CD4-positive, alpha-beta memory T cell (primary cell): ENCODE measurements around the gene GRHL1. TPM values are rescaled to one million over a fixed set of nuclear protein-coding genes. Genes with fewer than 3 reads are reported as not detected.

ENCODE experiments used
- CTCF ChIA-PET: fragments of 350-600 bp; sonication (Branson Sonifier 250); formaldehyde crosslinking; loops from one replicate; lab custom pipeline; 2021; ENCODE audit warnings: inconsistent platforms; ENCODE audit not compliant: partially characterized antibody; lab: Charles Lee
- POLR2A ChIA-PET: fragments of 350-600 bp; sonication (Branson Sonifier 250); formaldehyde crosslinking; loops from one replicate; lab custom pipeline; 2021; ENCODE audit not compliant: partially characterized antibody; lab: Charles Lee
- DNase-seq, 5 donors: peaks; one replicate each; pipeline versions ENCODE4 v3.0.0 to v3.0.0-alpha.2; 2020 to 2022; ENCODE audit warnings: mixed read lengths in 1 of 5
- H3K27ac ChIP-seq: one replicate; pipeline ENCODE4 v1.7.0; 2013; ENCODE audit warnings: low read depth, low read length
- H3K27me3 ChIP-seq: 2 replicates; pipeline ENCODE4 v1.7.0; 2013; ENCODE audit warnings: mild to moderate bottlenecking, low read length, moderate library complexity; ENCODE audit not compliant: insufficient read depth
- H3K36me3 ChIP-seq: 2 replicates; pipeline ENCODE4 v1.7.0; 2013; ENCODE audit warnings: mild to moderate bottlenecking, low read length, moderate library complexity; ENCODE audit not compliant: insufficient read depth
- H3K4me1 ChIP-seq: 2 replicates; pipeline ENCODE4 v1.7.0; 2013; ENCODE audit warnings: mild to moderate bottlenecking, low read length, moderate library complexity; ENCODE audit not compliant: insufficient read depth
- H3K4me3 ChIP-seq, 2 donors: one replicate each; pipeline ENCODE4 v1.7.0; 2013; ENCODE audit warnings: low read length in 2 of 2, mild to moderate bottlenecking in 1 of 2
- H3K9me3 ChIP-seq, 2 donors: one replicate each; pipeline ENCODE4 v1.7.0; 2013; ENCODE audit warnings: low read length in 2 of 2, control low read depth in 1 of 2; ENCODE audit not compliant: control insufficient read depth in 1 of 2
- H3K27ac Mint-ChIP-seq, 7 donors: one replicate each; pipeline ENCODE4 v1.8.0; 2020 to 2021; ENCODE audit warnings: mixed read lengths in 7 of 7, mild to moderate bottlenecking in 6 of 7, inconsistent platforms in 3 of 7, moderate library complexity in 3 of 7
- H3K27me3 Mint-ChIP-seq, 2 donors: one replicate each; pipeline ENCODE4 v1.8.0; 2020 to 2021; ENCODE audit warnings: mixed read lengths in 2 of 2
- H3K36me3 Mint-ChIP-seq, 2 donors: one replicate each; pipeline ENCODE4 v1.8.0; 2020 to 2021; ENCODE audit warnings: mixed read lengths in 2 of 2, inconsistent platforms in 1 of 2, mild to moderate bottlenecking in 1 of 2
- H3K4me1 Mint-ChIP-seq, 4 donors: one replicate each; pipeline ENCODE4 v1.8.0; 2020 to 2021; ENCODE audit warnings: mixed read lengths in 4 of 4, mild to moderate bottlenecking in 1 of 4
- H3K4me3 Mint-ChIP-seq, 8 donors: one replicate each; pipeline ENCODE4 v1.8.0; 2020 to 2021; ENCODE audit warnings: mixed read lengths in 8 of 8, mild to moderate bottlenecking in 7 of 8, moderate library complexity in 6 of 8, inconsistent platforms in 3 of 8
- H3K9me3 Mint-ChIP-seq, 8 donors: one replicate each; pipeline ENCODE4 v1.8.0; 2020 to 2021; ENCODE audit warnings: mixed read lengths in 8 of 8, mild to moderate bottlenecking in 5 of 8, inconsistent platforms in 3 of 8, moderate library complexity in 1 of 8
- intact Hi-C: fragments of 100-400 bp; cut with micrococcal nuclease; formaldehyde crosslinking; loops from one replicate; pipeline ENCODE4 v1.15.1; 2023
- polyA plus RNA-seq, 2 donors: library from polyadenylated mRNA; unstranded; fragments of 300-500 nt; fragmentation: Illumina TruSeq; gene quantifications; one replicate each; pipeline ENCODE4 v1.2.3, GENCODE V29; 2021
- total RNA-seq, 2 experiments: library from RNA; stranded (reverse); gene quantifications; one replicate each; pipeline ENCODE4 v1.2.3, GENCODE V29; 2021

Gene GRHL1
- total and polyA plus RNA-seq, 4 experiments from 2014 or later: 0.14 to 0.49 (median 0.33) TPM

DNA sequence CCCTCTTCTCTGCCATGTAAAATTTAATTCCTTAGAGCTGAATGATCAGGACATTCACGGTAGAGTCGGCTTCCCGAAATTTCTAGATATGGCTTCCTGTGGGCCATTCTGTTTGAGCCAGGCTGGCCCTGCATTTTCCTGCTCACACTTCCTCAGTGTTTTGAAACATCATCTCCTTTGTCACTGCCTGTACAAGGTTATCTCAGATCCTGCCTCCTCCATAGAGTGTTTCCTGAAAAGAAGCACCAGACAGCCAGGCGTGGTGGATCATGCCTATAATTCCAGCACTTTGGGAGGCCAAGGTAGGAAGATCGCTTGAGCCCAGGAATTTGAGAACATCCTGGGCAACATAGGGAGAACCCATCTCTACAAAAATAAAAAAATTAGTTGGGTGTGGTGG is 43.6 kb downstream of the GRHL1 start:
- no peak overlapping the region for H3K27ac ChIP-seq
- no peaks in the 10 kb centered on the region for H3K9me3 ChIP-seq
- intact Hi-C loops: no loop called here
- Mint-ChIP-seq H3K36me3 (no peaks in the 10 kb centered on the region), H3K4me3 (no peak overlapping the region), H3K9me3 (no peaks in the 10 kb centered on the region), H3K27me3 (peaks cover 0 to 2% of the 10 kb centered on the region in 2 donors), H3K27ac (peak overlapping the region in 2 of 7 donors; percentile 7 to 47), H3K4me1 (peaks cover 0 to 11% (median 3%) of the 10 kb centered on the region in 4 donors)
- no peaks in the 10 kb centered on the region for H3K36me3 ChIP-seq
- CTCF ChIA-PET: interaction anchor here (5.2 kb wide), 1 partner anchor 10 kb away, joined by 42 read pairs; no protein-coding TSS in a partner anchor
- no peak overlapping the region for H3K4me3 ChIP-seq
- no peaks in the 10 kb centered on the region for H3K4me1 ChIP-seq
- no peak for DNase-seq
- POLR2A ChIA-PET: no interaction called here
- no peaks in the 10 kb centered on the region for H3K27me3 ChIP-seq

DNA sequence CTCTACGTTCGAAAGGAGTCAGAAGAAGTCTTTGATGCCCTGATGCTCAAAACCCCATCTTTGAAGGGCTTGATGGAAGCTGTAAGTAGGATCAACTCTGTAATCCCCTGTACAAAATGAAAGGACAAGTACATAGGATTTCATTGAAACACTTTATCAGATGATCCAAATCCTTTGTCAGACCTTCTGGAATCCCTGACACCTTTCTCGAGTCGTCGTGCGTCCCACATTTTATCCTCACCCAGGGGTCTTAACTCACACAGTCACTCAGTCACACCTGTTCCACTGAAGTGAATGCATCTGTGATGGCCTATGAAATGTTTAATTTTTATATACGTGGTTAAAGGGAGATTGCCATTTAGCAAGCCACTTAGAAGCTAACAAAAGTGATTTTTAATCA is 44.8 kb downstream of the GRHL1 start:
- H3K27ac Mint-ChIP-seq: no peak overlapping the region

DNA sequence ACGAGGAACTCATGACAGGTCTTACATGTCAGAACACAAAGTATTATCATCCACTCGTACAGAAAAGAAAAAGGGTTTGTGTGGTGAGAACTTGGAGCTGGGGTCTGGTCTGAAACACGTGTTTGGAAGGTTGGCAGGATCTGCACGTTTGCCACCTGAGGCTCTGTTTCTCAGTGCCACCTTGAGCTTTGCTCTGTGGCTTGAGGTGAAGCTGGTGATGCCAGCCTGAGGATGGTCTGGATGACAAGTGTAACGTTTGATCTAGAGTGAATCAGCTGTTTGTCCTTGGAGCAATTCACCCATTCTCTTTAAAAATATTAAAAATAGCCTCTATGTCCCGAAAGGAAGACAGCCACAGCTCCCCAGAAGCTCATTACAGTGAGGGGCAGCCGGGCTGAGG is 46.4 kb downstream of the GRHL1 start:
- no peak overlapping the region for H3K4me3 ChIP-seq
- POLR2A ChIA-PET: interaction anchor here (0.6 kb wide), 1 partner anchor 1106 kb away, joined by 3 read pairs; no protein-coding TSS in a partner anchor
- no peaks in the 10 kb centered on the region for H3K27me3 ChIP-seq
- H3K27me3 Mint-ChIP-seq: peaks cover 0 to 2% of the 10 kb centered on the region in 2 donors
- CTCF ChIA-PET: interaction anchor here (0.7 to 1.0 kb wide), 2 partner anchors 14 to 810 kb away, joined by 3 read pairs; no protein-coding TSS in a partner anchor
- DNase-seq: no peak
- H3K27ac Mint-ChIP-seq: no peak overlapping the region
- no peaks in the 10 kb centered on the region for H3K9me3 ChIP-seq
- no peaks in the 10 kb centered on the region for H3K36me3 Mint-ChIP-seq
- intact Hi-C loops: no loop called here
- no peaks in the 10 kb centered on the region for H3K9me3 Mint-ChIP-seq
- peaks cover 0 to 11% (median 5%) of the 10 kb centered on the region in 4 donors for H3K4me1 Mint-ChIP-seq
- no peaks in the 10 kb centered on the region for H3K4me1 ChIP-seq
- H3K27ac ChIP-seq: no peak overlapping the region
- H3K4me3 Mint-ChIP-seq: no peak overlapping the region
- H3K36me3 ChIP-seq: no peaks in the 10 kb centered on the region

More for the DNA sequence above, 44.8 kb downstream of the GRHL1 start:
- Histone ChIP-seq H3K4me1 (no peaks in the 10 kb centered on the region), H3K4me3 (no peak overlapping the region), H3K36me3 (no peaks in the 10 kb centered on the region), H3K9me3 (no peaks in the 10 kb centered on the region), H3K27me3 (no peaks in the 10 kb centered on the region), H3K27ac (no peak overlapping the region)
- Mint-ChIP-seq H3K27me3 (peaks cover 0 to 2% of the 10 kb centered on the region in 2 donors), H3K4me1 (peaks cover 0 to 11% (median 3%) of the 10 kb centered on the region in 4 donors), H3K36me3 (no peaks in the 10 kb centered on the region), H3K4me3 (no peak overlapping the region), H3K9me3 (no peaks in the 10 kb centered on the region)
- POLR2A ChIA-PET: no interaction called here
- CTCF ChIA-PET: interaction anchor here (1.0 to 5.2 kb wide), 2 partner anchors 11 to 51 kb away, joined by 3 to 42 read pairs; no protein-coding TSS in a partner anchor
- no peak for DNase-seq
- intact Hi-C loops: no loop called here

DNA sequence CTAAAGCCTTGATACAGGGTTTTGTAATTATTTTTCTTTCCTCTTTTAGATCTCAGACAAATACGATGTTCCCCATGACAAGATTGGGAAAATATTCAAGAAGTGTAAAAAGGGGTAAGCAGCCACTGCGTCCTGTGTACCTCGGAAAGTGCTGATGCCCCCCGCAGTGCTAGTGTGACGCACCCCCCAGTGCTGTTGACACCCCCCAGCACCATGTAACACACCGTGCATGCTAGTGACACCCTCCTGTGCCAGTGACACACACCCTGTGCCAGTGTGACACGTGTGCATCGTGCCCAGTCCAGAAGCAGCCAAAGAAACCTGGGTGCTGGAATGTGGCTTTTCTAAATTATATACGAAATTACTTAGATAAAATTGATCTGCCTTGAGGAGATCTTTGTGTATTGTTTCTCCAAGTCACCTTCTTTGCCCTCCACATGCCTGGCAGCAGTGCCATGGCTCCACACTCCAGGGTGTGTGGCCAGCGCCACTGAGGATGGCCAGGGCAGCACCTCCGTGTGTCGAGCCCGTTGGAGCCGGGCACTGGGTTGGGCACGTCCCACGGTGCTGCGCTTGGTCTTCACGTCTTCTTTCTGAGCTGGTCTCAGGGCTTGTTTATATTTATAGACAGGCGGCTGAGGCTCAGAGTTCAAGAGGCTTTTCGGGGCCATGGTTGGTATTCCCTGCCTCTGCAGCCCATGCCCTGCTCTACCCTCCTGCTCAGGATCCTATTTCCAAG is 47.6 kb downstream of the GRHL1 start:
- no peaks in the 10 kb centered on the region for H3K4me1 ChIP-seq
- Mint-ChIP-seq H3K4me3 (no peak overlapping the region), H3K27me3 (peaks cover 0 to 2% of the 10 kb centered on the region in 2 donors), H3K9me3 (no peaks in the 10 kb centered on the region), H3K4me1 (peaks cover 0 to 6% (median 3%) of the 10 kb centered on the region in 4 donors), H3K27ac (peak overlapping the region in 1 of 7 donors; percentile 35), H3K36me3 (no peaks in the 10 kb centered on the region)
- no peaks in the 10 kb centered on the region for H3K36me3 ChIP-seq
- no peak for DNase-seq
- ChIA-PET POLR2A (no interaction called here), CTCF (interaction anchor here (0.7 to 2.3 kb wide), 2 partner anchors 14 to 48 kb away, joined by 3 to 14 read pairs; no protein-coding TSS in a partner anchor)
- H3K4me3 ChIP-seq: no peak overlapping the region
- no peaks in the 10 kb centered on the region for H3K9me3 ChIP-seq
- no peaks in the 10 kb centered on the region for H3K27me3 ChIP-seq
- intact Hi-C loops: no loop called here
- no peak overlapping the region for H3K27ac ChIP-seq

DNA sequence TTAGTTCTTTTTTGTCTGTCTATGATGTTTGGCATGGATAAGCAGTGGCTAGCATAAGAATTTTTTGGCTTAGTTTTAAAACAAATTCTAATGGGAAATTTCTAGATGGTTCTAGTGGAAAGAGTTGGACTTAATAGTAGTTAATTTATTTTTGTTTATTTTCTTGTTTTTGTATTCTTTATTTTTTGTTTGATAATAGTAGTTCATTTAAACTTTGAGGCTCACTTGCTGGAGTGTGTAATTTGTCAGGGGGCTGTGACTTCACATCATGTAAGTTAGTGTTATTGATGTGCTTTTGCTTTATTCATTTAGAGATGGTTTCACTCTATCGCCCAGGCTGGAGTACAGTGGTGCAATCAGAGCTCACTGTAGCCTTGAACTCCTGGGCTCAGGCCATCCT is 48.2 kb downstream of the GRHL1 start:
- H3K27ac Mint-ChIP-seq: no peak overlapping the region
- no peak overlapping the region for H3K27ac ChIP-seq
- H3K27me3 ChIP-seq: no peaks in the 10 kb centered on the region
- H3K36me3 Mint-ChIP-seq: no peaks in the 10 kb centered on the region
- H3K9me3 Mint-ChIP-seq: peaks cover 0 to 1% (median 0%) of the 10 kb centered on the region in 8 donors
- H3K36me3 ChIP-seq: no peaks in the 10 kb centered on the region
- H3K27me3 Mint-ChIP-seq: peaks cover 0 to 2% of the 10 kb centered on the region in 2 donors
- H3K9me3 ChIP-seq: no peaks in the 10 kb centered on the region
- H3K4me3 Mint-ChIP-seq: no peak overlapping the region
- ChIA-PET CTCF (interaction anchor here (0.7 to 2.3 kb wide), 2 partner anchors 14 to 47 kb away, joined by 3 to 14 read pairs; no protein-coding TSS in a partner anchor), POLR2A (no interaction called here)
- DNase-seq: no peak
- H3K4me3 ChIP-seq: no peak overlapping the region
- no peaks in the 10 kb centered on the region for H3K4me1 ChIP-seq
- H3K4me1 Mint-ChIP-seq: peaks cover 0 to 2% (median 2%) of the 10 kb centered on the region in 4 donors
- intact Hi-C loops: no loop called here

DNA sequence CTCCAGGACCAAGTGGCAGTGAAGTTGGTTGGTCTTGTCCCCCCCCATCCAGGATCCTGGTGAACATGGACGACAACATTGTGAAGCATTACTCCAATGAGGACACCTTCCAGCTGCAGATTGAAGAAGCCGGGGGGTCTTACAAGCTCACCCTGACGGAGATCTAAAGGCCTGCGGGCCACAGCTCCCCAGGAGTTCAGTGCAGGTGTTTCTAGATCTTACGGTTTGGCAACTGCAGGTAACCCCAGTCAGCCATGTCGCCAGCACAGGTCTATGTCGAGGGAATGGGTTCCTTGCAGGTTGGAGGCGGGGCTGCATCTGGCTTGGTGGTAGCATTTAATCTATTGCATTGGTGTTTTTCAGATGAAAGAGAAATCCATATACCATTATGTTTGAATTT is 49.0 kb downstream of the GRHL1 start:
- Mint-ChIP-seq H3K4me1 (peaks cover 0 to 2% (median under 1%) of the 10 kb centered on the region in 4 donors), H3K9me3 (peaks cover 0 to 2% (median 0%) of the 10 kb centered on the region in 8 donors), H3K27ac (no peak overlapping the region), H3K4me3 (no peak overlapping the region), H3K27me3 (peaks cover 0 to 2% of the 10 kb centered on the region in 2 donors), H3K36me3 (no peaks in the 10 kb centered on the region)
- ChIA-PET CTCF (interaction anchor here (1.0 to 2.3 kb wide), 2 partner anchors 15 to 72 kb away, joined by 3 to 14 read pairs; no protein-coding TSS in a partner anchor), POLR2A (no interaction called here)
- Histone ChIP-seq H3K9me3 (no peaks in the 10 kb centered on the region), H3K4me1 (no peaks in the 10 kb centered on the region), H3K36me3 (no peaks in the 10 kb centered on the region), H3K27ac (no peak overlapping the region), H3K27me3 (no peaks in the 10 kb centered on the region), H3K4me3 (no peak overlapping the region)
- DNase-seq: no peak
- intact Hi-C loops: no loop called here

DNA sequence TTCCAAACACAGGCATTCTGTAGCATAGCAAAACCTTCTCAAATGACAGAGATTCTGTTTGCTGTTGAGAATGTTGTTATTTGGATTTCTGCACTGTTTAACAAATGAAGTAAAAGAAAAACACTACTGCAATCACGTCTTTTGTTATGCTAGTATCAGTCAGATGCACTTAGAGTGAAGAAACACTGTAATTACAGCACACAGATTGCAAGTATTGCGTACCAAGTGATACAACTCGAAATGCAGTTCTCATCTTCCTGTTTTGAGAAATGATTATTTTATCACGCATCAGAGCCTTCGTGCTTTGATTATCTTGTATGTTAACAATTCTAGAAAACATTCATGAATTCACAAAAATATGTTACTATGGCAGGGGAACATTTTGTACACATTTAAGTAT is 50.1 kb downstream of the GRHL1 start:
- Histone ChIP-seq H3K9me3 (no peaks in the 10 kb centered on the region), H3K27ac (no peak overlapping the region), H3K4me1 (no peaks in the 10 kb centered on the region), H3K27me3 (no peaks in the 10 kb centered on the region), H3K4me3 (no peak overlapping the region), H3K36me3 (no peaks in the 10 kb centered on the region)
- intact Hi-C loops: no loop called here
- no peaks in the 10 kb centered on the region for H3K36me3 Mint-ChIP-seq
- no peak overlapping the region for H3K27ac Mint-ChIP-seq
- no peak for DNase-seq
- peaks cover 0 to 2% (median under 1%) of the 10 kb centered on the region in 4 donors for H3K4me1 Mint-ChIP-seq
- POLR2A ChIA-PET: no interaction called here
- CTCF ChIA-PET: interaction anchor here (2.3 kb wide), 1 partner anchor 16 kb away, joined by 14 read pairs; no protein-coding TSS in a partner anchor
- H3K4me3 Mint-ChIP-seq: no peak overlapping the region
- no peaks in the 10 kb centered on the region for H3K27me3 Mint-ChIP-seq
- peaks cover 0 to 2% (median 0%) of the 10 kb centered on the region in 8 donors for H3K9me3 Mint-ChIP-seq
